ENCODE measurements around the gene CCDC154. TPM values are rescaled to one million over a fixed set of nuclear protein-coding genes. Genes with fewer than 3 reads are reported as not detected.

The CCDC154 gene
- total and polyA plus RNA-seq, 2 donors (not counting 3 experiments of a cell fraction or from before 2014, with no cell fraction given) = 0.65 to 0.75 TPM

DNA sequence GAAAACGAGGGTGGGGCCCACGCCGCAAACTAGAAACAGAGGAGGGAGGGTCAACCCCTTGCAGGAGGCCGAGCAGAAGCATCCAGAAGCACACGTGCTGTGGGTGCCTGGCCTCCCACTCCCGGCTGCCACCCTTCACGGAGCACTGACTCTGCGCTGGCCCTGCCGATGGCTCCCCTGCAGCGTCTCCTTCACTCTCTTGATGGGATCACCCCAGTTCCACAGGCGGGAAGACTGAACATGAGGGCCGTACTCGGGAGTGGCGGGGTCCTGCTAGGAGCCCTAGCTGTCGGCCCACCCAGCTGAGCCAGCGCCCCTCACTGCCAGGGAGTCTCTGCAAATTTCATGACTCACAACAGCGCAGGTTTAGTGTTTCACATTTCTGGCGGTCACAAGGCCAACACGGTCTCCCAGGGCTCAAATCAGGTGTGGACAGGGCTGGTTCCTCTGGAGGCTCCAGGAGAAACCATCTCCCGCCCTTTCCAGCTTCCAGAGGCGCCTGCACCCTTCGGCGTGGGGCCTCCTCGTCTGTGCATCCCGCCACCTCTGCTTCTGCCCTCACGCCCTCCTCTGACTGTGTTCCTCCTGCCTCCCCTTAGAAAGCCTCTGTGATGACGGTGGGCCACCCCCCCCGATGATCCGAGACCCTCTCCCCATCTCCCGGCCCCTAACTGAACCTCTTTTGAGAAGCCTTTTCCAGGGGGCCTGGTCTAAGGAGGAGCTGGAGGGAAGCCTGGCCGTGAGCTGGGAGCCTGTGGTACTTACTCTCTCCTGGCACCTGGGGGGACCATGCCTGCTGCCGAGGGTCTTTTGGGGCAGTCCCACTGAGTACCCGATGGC lies 42.4 kb upstream of the CCDC154 start:
- no TSS peak for BruUV-seq (replicated peaks)

GRCh38 chr16:1485847-1486496 lies 41.6 kb upstream of the CCDC154 start:
- no TSS peak for BruUV-seq (replicated peaks)
- Histone ChIP-seq H3K4me2 (ENCODE audit: insufficient read depth, low read length) (no peak overlapping the region), H3K4me3 (replicated peaks in 1 of 3; ENCODE audit: insufficient read depth in 1 of 3, low read depth in 1 of 3, low read length in 3 of 3) (no peak overlapping the region), H3K9me1 (replicated peaks; ENCODE audit: control insufficient read depth, extremely low read depth, insufficient read depth, low read length) (no peaks in the 10 kb centered on the region), H3K27me3 (ENCODE audit: control insufficient read depth in 2 of 2, insufficient read depth in 2 of 2, low read length in 2 of 2) (no peaks in the 10 kb centered on the region), H4K20me1 (replicated peaks; ENCODE audit: control insufficient read depth, extremely low read depth, insufficient read depth, low read length) (no peaks in the 10 kb centered on the region), H3K9ac (replicated peaks; ENCODE audit: extremely low read depth, insufficient read depth, low read length) (no peak overlapping the region), H3K27ac (ENCODE audit: insufficient read depth, low read depth, low read length) (no peak overlapping the region), H2AFZ (ENCODE audit: low read depth, low read length) (no peak overlapping the region), H3K36me3 (ENCODE audit: control insufficient read depth in 2 of 2, extremely low read depth in 1 of 2, insufficient read depth in 2 of 2, low read length in 2 of 2) (no peaks in the 10 kb centered on the region), H3K9me3 (replicated peaks; ENCODE audit: control insufficient read depth, insufficient read depth, low read length) (no peaks in the 10 kb centered on the region), H3K79me2 (ENCODE audit: control insufficient read depth, insufficient read depth, low read length) (no peaks in the 10 kb centered on the region), H3K4me1 (ENCODE audit: control insufficient read depth, extremely low read depth, insufficient read depth, low read length) (no peaks in the 10 kb centered on the region)
- no peak for DNase-seq (ENCODE audit: low read depth, low spot score)
- intact Hi-C loops (cut with micrococcal nuclease) = no loop called here
- POLR2A ChIA-PET = no interaction called here
- no peak for FAIRE-seq
- CTCF ChIA-PET = no interaction called here
- dilution Hi-C loops (cut with MboI; ENCODE audit: extremely low pct_ligation_motif_present, low sequenced_read_pairs) = no loop called here
- no peak for TF ChIP-seq POLR2AphosphoS5 (IDR thresholded peaks at IDR 0.05; ENCODE audit: insufficient read depth, low read depth, low read length)
- no peak for TF ChIP-seq EZH2 (IDR thresholded peaks at IDR 0.05; ENCODE audit: borderline replicate concordance, low read depth, low read length, severe bottlenecking)
- TF ChIP-seq GATA2 (IDR thresholded peaks at IDR 0.05; ENCODE audit: insufficient read depth, insufficient read length, low read depth, low read length) = no peak
- TF ChIP-seq, protein P1, sequence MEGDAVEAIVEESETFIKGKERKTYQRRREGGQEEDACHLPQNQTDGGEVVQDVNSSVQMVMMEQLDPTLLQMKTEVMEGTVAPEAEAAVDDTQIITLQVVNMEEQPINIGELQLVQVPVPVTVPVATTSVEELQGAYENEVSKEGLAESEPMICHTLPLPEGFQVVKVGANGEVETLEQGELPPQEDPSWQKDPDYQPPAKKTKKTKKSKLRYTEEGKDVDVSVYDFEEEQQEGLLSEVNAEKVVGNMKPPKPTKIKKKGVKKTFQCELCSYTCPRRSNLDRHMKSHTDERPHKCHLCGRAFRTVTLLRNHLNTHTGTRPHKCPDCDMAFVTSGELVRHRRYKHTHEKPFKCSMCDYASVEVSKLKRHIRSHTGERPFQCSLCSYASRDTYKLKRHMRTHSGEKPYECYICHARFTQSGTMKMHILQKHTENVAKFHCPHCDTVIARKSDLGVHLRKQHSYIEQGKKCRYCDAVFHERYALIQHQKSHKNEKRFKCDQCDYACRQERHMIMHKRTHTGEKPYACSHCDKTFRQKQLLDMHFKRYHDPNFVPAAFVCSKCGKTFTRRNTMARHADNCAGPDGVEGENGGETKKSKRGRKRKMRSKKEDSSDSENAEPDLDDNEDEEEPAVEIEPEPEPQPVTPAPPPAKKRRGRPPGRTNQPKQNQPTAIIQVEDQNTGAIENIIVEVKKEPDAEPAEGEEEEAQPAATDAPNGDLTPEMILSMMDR (IDR thresholded peaks at IDR 0.05; ENCODE audit: extremely low read depth in 1 of 2, insufficient read depth in 1 of 2, low read depth in 1 of 2, low read length in 2 of 2) = no peak
- no peak for TF ChIP-seq MAX (IDR thresholded peaks at IDR 0.05; ENCODE audit: insufficient read depth, insufficient read length)
- no peak for TF ChIP-seq MYC (IDR thresholded peaks at IDR 0.05; ENCODE audit: low read depth, low read length)
- TF ChIP-seq POLR2A (IDR thresholded peaks at IDR 0.05; ENCODE audit: low read depth, low read length) = no peak
- no peak for TF ChIP-seq FOS (IDR thresholded peaks at IDR 0.05; ENCODE audit: borderline replicate concordance, insufficient read depth, low read length)
- no peak for TF ChIP-seq JUN (IDR thresholded peaks at IDR 0.05; ENCODE audit: borderline replicate concordance, insufficient read depth, insufficient read length, low read depth)

More for the DNA sequence above, 42.4 kb upstream of the CCDC154 start:
- intact Hi-C loops (cut with micrococcal nuclease) = no loop called here
- H4K20me1 ChIP-seq (replicated peaks; ENCODE audit: control insufficient read depth, extremely low read depth, insufficient read depth, low read length) = no peaks in the 10 kb centered on the region
- no peak overlapping the region for H3K9ac ChIP-seq (replicated peaks; ENCODE audit: extremely low read depth, insufficient read depth, low read length)
- no peak overlapping the region for H2AFZ ChIP-seq (ENCODE audit: low read depth, low read length)
- POLR2A ChIA-PET = no interaction called here
- no peak for DNase-seq (ENCODE audit: low read depth, low spot score)
- no peak for TF ChIP-seq MYC (IDR thresholded peaks at IDR 0.05; ENCODE audit: low read depth, low read length)
- H3K9me3 ChIP-seq (replicated peaks; ENCODE audit: control insufficient read depth, insufficient read depth, low read length) = no peaks in the 10 kb centered on the region
- CTCF ChIA-PET = no interaction called here
- no peak for FAIRE-seq
- H3K27ac ChIP-seq (ENCODE audit: insufficient read depth, low read depth, low read length) = no peak overlapping the region
- no peak overlapping the region for H3K4me2 ChIP-seq (ENCODE audit: insufficient read depth, low read length)
- H3K9me1 ChIP-seq (replicated peaks; ENCODE audit: control insufficient read depth, extremely low read depth, insufficient read depth, low read length) = no peaks in the 10 kb centered on the region
- dilution Hi-C loops (cut with MboI; ENCODE audit: extremely low pct_ligation_motif_present, low sequenced_read_pairs) = no loop called here
- H3K79me2 ChIP-seq (ENCODE audit: control insufficient read depth, insufficient read depth, low read length) = no peaks in the 10 kb centered on the region
- H3K27me3 ChIP-seq (ENCODE audit: control insufficient read depth in 2 of 2, insufficient read depth in 2 of 2, low read length in 2 of 2) = no peaks in the 10 kb centered on the region
- no peaks in the 10 kb centered on the region for H3K36me3 ChIP-seq (ENCODE audit: control insufficient read depth in 2 of 2, extremely low read depth in 1 of 2, insufficient read depth in 2 of 2, low read length in 2 of 2)
- H3K4me1 ChIP-seq (ENCODE audit: control insufficient read depth, extremely low read depth, insufficient read depth, low read length) = no peaks in the 10 kb centered on the region
- H3K4me3 ChIP-seq (replicated peaks in 1 of 3; ENCODE audit: insufficient read depth in 1 of 3, low read depth in 1 of 3, low read length in 3 of 3) = no peak overlapping the region

All from endothelial cell of umbilical vein (primary cell).